Smooth muscle cell (in vitro differentiated cells): ENCODE data around the gene ARHGAP42. TPM values are rescaled to one million over a fixed set of nuclear protein-coding genes. Genes with fewer than 3 reads are reported as not detected.

ENCODE experiments used
- DNase-seq: peaks from one replicate; lab custom pipeline; 2025; ENCODE audit not compliant: unreplicated experiment; lab: John Stamatoyannopoulos, UW
- H2AFZ ChIP-seq: fragments of 200-600 bp; sonication (generic); 2 replicates; pipeline ENCODE4 v1.6.0; 2016; ENCODE audit warnings: antibody characterized with exemption, low read depth, mild to moderate bottlenecking
- H3F3A ChIP-seq: fragments of 200-600 bp; sonication (generic); 2 replicates; pipeline ENCODE4 v1.6.0; 2017; ENCODE audit warnings: antibody characterized with exemption, low read depth
- H3K27ac ChIP-seq: fragments of 200-600 bp; sonication (generic); 2 replicates; pipeline ENCODE4 v1.5.1; 2016; ENCODE audit warnings: low read depth, mild to moderate bottlenecking
- H3K27me3 ChIP-seq: fragments of 200-600 bp; sonication (generic); 2 replicates; pipeline ENCODE4 v1.6.1; 2016; ENCODE audit warnings: low read depth, mild to moderate bottlenecking
- H3K36me3 ChIP-seq: fragments of 200-600 bp; sonication (generic); 2 replicates; pipeline ENCODE4 v1.5.1; 2016; ENCODE audit warnings: low read depth
- H3K4me1 ChIP-seq: fragments of 200-600 bp; sonication (generic); 2 replicates; pipeline ENCODE4 v1.5.1; 2016; ENCODE audit warnings: low read depth
- H3K4me2 ChIP-seq: fragments of 200-600 bp; sonication (generic); 2 replicates; pipeline ENCODE4 v1.6.0; 2016; ENCODE audit warnings: mild to moderate bottlenecking
- H3K4me3 ChIP-seq: fragments of 200-600 bp; sonication (generic); 2 replicates; pipeline ENCODE4 v1.5.1; 2016; ENCODE audit warnings: mild to moderate bottlenecking
- H3K79me2 ChIP-seq: fragments of 200-600 bp; sonication (generic); 2 replicates; pipeline ENCODE4 v1.6.0; 2016; ENCODE audit warnings: low read depth, mild to moderate bottlenecking
- H3K9ac ChIP-seq: fragments of 200-600 bp; sonication (generic); 2 replicates; pipeline ENCODE4 v1.6.0; 2016; ENCODE audit warnings: low read depth
- H3K9me3 ChIP-seq: fragments of 200-600 bp; sonication (generic); replicated peaks from 2 replicates; pipeline ENCODE4 v1.5.1; 2016; ENCODE audit warnings: low read depth
- H4K20me1 ChIP-seq: fragments of 200-600 bp; sonication (generic); 2 replicates; pipeline ENCODE4 v1.6.0; 2016; ENCODE audit warnings: low read depth
- CTCF ChIP-seq: fragments of 200-600 bp; sonication (generic); IDR thresholded peaks from 2 replicates; pipeline ENCODE4 v1.5.1; 2017; ENCODE audit warnings: borderline replicate concordance, mild to moderate bottlenecking, antibody characterized with exemption; ENCODE audit not compliant: insufficient read depth, poor library complexity, severe bottlenecking
- WGBS: methylation state at CpG from one replicate; pipeline ENCODE4 v1.1.7; 2016; ENCODE audit warnings: low lambda C conversion rate; 5-methylcytosine and 5-hydroxymethylcytosine counted together
- polyA plus RNA-seq: library from polyadenylated mRNA; unstranded; fragments of >200 nt; fragmentation: Nextera tagmentation; extraction: Ambion mirVana; gene quantifications from 2 replicates; pipeline ENCODE4 v1.2.1, GENCODE V29; 2016
- total RNA-seq: library from RNA; depleted of rRNA; stranded (reverse); fragments of >200 nt; gene quantifications from 2 replicates; pipeline ENCODE4 v1.2.3, GENCODE V29; 2014

The ARHGAP42 gene
- total and polyA plus RNA-seq, 2 experiments from 2014 or later = 12.2 to 53.4 TPM

DNA sequence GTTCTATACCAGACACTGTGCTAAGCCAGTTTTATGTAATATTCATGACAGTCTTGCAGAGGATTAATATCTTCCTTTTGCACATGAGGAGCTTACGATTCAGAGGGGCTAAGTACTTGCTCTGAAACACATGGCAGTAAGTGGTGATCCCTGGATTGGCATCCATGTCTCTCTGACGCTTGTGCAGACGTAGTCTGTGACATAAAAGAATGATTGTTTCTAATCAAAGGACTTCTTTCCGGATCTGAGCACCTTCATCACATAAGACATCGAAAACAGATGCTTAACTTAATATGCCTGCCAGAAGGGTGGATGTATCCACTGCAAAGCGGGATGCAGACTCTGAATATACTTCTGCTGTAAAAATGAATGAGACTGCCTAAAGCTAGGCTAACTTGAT is 74.8 kb downstream of the ARHGAP42 start:
- no peak for DNase-seq
- Histone ChIP-seq H3K4me2 (peak overlapping the region; percentile 72), H3K4me1 (no peaks in the 10 kb centered on the region), H3K9ac (peak overlapping the region; percentile 8), H3K4me3 (no peak overlapping the region), H3K36me3 (no peaks in the 10 kb centered on the region), H4K20me1 (no peaks in the 10 kb centered on the region), H3K27me3 (no peaks in the 10 kb centered on the region), H3F3A (peaks cover 13% of the 10 kb centered on the region), H3K79me2 (peaks cover 73% of the 10 kb centered on the region), H3K9me3 (no peaks in the 10 kb centered on the region), H2AFZ (no peak overlapping the region), H3K27ac (peak overlapping the region; percentile 56)
- WGBS = 40% methylated on average over 6 of the region's 6 CpGs
- TF ChIP-seq CTCF = no peak

DNA sequence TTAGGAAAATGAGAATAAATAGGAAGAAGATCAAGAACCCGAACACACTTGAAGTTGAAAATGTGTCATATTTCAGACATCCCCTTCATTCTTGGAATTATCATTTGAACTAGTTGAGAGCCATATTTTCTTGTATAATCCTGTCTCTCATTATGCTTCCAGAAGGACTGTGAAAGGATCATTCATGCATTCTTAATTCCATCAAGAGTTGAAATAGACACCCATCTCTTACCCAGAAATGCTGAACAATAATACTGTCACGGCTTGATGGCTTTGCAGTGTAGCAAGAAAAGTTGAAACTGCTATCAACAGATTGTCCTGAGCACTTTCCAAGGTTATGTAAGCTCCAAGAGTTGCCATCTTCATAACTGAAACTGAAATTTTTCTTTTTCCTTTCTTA is 79.7 kb downstream of the ARHGAP42 start:
- H3K4me1 ChIP-seq = peaks cover 7% of the 10 kb centered on the region
- WGBS = 98% methylated on average over 2 of the region's 2 CpGs
- no peak for DNase-seq
- H4K20me1 ChIP-seq = no peaks in the 10 kb centered on the region
- no peak overlapping the region for H2AFZ ChIP-seq
- no peak overlapping the region for H3K4me2 ChIP-seq
- no peaks in the 10 kb centered on the region for H3F3A ChIP-seq
- no peaks in the 10 kb centered on the region for H3K9me3 ChIP-seq
- TF ChIP-seq CTCF = no peak
- no peak overlapping the region for H3K4me3 ChIP-seq
- peaks cover 61% of the 10 kb centered on the region for H3K79me2 ChIP-seq
- H3K27me3 ChIP-seq = no peaks in the 10 kb centered on the region
- H3K36me3 ChIP-seq = peaks cover 7% of the 10 kb centered on the region
- no peak overlapping the region for H3K9ac ChIP-seq
- H3K27ac ChIP-seq = no peak overlapping the region

DNA sequence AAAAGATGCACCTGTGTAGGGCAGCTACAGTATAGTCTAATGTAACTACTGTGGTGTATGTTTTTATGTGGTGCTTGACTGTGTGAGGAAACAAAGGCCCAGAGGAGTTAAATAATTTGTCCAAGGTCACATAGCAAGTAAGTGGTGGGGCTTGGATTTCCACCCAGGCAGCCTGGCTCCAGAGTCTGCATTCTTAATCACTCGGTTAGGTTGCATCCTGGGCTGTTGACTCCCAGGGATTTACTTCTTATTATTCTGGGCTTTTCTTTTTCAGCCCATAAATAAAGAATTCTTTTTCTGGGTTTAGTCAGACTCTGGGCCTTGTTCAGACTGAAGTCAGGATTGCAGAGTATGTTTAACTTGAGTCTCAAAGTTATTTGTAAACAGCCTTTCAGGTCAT is 82.1 kb downstream of the ARHGAP42 start:
- no peaks in the 10 kb centered on the region for H3F3A ChIP-seq
- no peaks in the 10 kb centered on the region for H3K9me3 ChIP-seq
- 10% methylated on average over 1 of the region's 1 CpG for WGBS
- H3K4me2 ChIP-seq = peak overlapping the region; percentile 27
- TF ChIP-seq CTCF = no peak
- peaks cover 7% of the 10 kb centered on the region for H3K4me1 ChIP-seq
- H3K9ac ChIP-seq = no peak overlapping the region
- H3K79me2 ChIP-seq = peaks cover 56% of the 10 kb centered on the region
- H3K4me3 ChIP-seq = no peak overlapping the region
- no peak for DNase-seq
- no peak overlapping the region for H2AFZ ChIP-seq
- no peaks in the 10 kb centered on the region for H4K20me1 ChIP-seq
- no peaks in the 10 kb centered on the region for H3K27me3 ChIP-seq
- H3K36me3 ChIP-seq = peaks cover 11% of the 10 kb centered on the region
- H3K27ac ChIP-seq = peak overlapping the region; percentile 49

- peaks cover 51% of the 10 kb centered on the region for H3K79me2 ChIP-seq
- TF ChIP-seq CTCF = no peak
- peak overlapping the region; percentile 49 for H3K27ac ChIP-seq
- H3K27me3 ChIP-seq = no peaks in the 10 kb centered on the region
- peaks cover 11% of the 10 kb centered on the region for H3K36me3 ChIP-seq
- no peaks in the 10 kb centered on the region for H4K20me1 ChIP-seq
- H3K4me2 ChIP-seq = peak overlapping the region; percentile 27
- H2AFZ ChIP-seq = no peak overlapping the region
- no peak for DNase-seq
- H3K4me3 ChIP-seq = no peak overlapping the region
- H3K9me3 ChIP-seq = no peaks in the 10 kb centered on the region
- H3K9ac ChIP-seq = no peak overlapping the region
- no peaks in the 10 kb centered on the region for H3F3A ChIP-seq
- H3K4me1 ChIP-seq = peaks cover 7% of the 10 kb centered on the region
- WGBS = 51% methylated on average over 3 of the region's 3 CpGs
Measured at GRCh38 chr11:100769617-100770016, 82.5 kb downstream of the ARHGAP42 start.
